ENCODE results near the gene LAMB1. TPM values are rescaled to one million over a fixed set of nuclear protein-coding genes. Genes with fewer than 3 reads are reported as not detected.

The LAMB1 gene
- total RNA-seq, 4 donors from 2014 or later: 22.5 to 101 (median 32.5) TPM

GRCh38 chr7:107989618-107990373 is 13.2 kb downstream of the LAMB1 start:
- H3K27ac ChIP-seq: peak overlapping the region in 2 of 4 donors; percentile 5 to 47

GRCh38 chr7:107982918-107983389 is 20.0 kb downstream of the LAMB1 start:
- intact Hi-C loops (cut with DNase I): no loop called here
- Histone ChIP-seq H3K9me3 (no peaks in the 10 kb centered on the region), H3K4me1 (peaks cover 0 to 46% (median 5%) of the 10 kb centered on the region in 3 donors), H3K36me3 (peaks cover 0 to 74% (median 0%) of the 10 kb centered on the region in 3 donors), H3K27ac (peak overlapping the region in 3 of 4 donors; percentile 34 to 70 (median 57)), H3K4me3 (no peak overlapping the region), H3K27me3 (no peaks in the 10 kb centered on the region)
- TF ChIP-seq POLR2A (IDR thresholded peaks at IDR 0.05) (no peak), CTCF (IDR thresholded peaks at IDR 0.05) (peak in 3 of 6 experiments; percentile 20 to 38 (median 21))
- DNase-seq: no peak
- 25 to 46% methylated on average over 2 of the region's 2 CpGs for WGBS, 2 donors

More at GRCh38 chr7:107989618-107990373, 13.2 kb downstream of the LAMB1 start:
- no peaks in the 10 kb centered on the region for H3K9me3 ChIP-seq
- intact Hi-C loops (cut with DNase I): no loop called here
- no peaks in the 10 kb centered on the region for H3K27me3 ChIP-seq
- H3K36me3 ChIP-seq: peaks cover 0 to 63% (median 0%) of the 10 kb centered on the region in 3 donors
- WGBS, 2 donors: 58 to 65% methylated on average over 7 to 8 of the region's 9 CpGs
- no peak for DNase-seq
- no peak for TF ChIP-seq CTCF (IDR thresholded peaks at IDR 0.05)
- TF ChIP-seq POLR2A (IDR thresholded peaks at IDR 0.05): no peak
- H3K4me1 ChIP-seq: peaks cover 0 to 17% (median 0%) of the 10 kb centered on the region in 3 donors
- no peak overlapping the region for H3K4me3 ChIP-seq

GRCh38 chr7:107982042-107982840 is 20.7 kb downstream of the LAMB1 start:
- 67 to 75% methylated on average over 9 of the region's 9 CpGs for WGBS, 2 donors
- Histone ChIP-seq H3K36me3 (peaks cover 0 to 77% (median 0%) of the 10 kb centered on the region in 3 donors), H3K4me3 (no peak overlapping the region), H3K27me3 (no peaks in the 10 kb centered on the region), H3K9me3 (no peaks in the 10 kb centered on the region), H3K27ac (peak overlapping the region in 3 of 4 donors; percentile 34 to 70 (median 57)), H3K4me1 (peaks cover 0 to 49% (median 5%) of the 10 kb centered on the region in 3 donors)
- no peak for DNase-seq
- intact Hi-C loops (cut with DNase I): no loop called here
- TF ChIP-seq POLR2A (IDR thresholded peaks at IDR 0.05) (no peak), CTCF (IDR thresholded peaks at IDR 0.05) (no peak)

- Histone ChIP-seq H3K9me3 (no peaks in the 10 kb centered on the region), H3K27ac (peak overlapping the region in 1 of 4 donors; percentile 70), H3K27me3 (no peaks in the 10 kb centered on the region), H3K36me3 (peaks cover 0 to 78% (median 0%) of the 10 kb centered on the region in 3 donors), H3K4me3 (no peak overlapping the region), H3K4me1 (peaks cover 0 to 49% (median 5%) of the 10 kb centered on the region in 3 donors)
- DNase-seq: no peak
- no peak for TF ChIP-seq POLR2A (IDR thresholded peaks at IDR 0.05)
- no peak for TF ChIP-seq CTCF (IDR thresholded peaks at IDR 0.05)
- intact Hi-C loops (cut with DNase I): no loop called here
- WGBS, 2 donors: 61 to 81% methylated on average over 4 of the region's 4 CpGs
Measured at GRCh38 chr7:107981466-107981865, 21.5 kb downstream of the LAMB1 start.

All from esophagus squamous epithelium (tissue), 5 donors.